Ovary (tissue), 9 donors: ENCODE results near the gene TMEM151B. TPM values are rescaled to one million over a fixed set of nuclear protein-coding genes. Genes with fewer than 3 reads are reported as not detected.

Experiments used
- DNase-seq, 5 donors: peaks; one replicate each; pipeline ENCODE4 v3.0.0-alpha.2; 2019 to 2020
- H3K27ac ChIP-seq, 2 donors: fragments of 200-600 bp; one replicate each; pipeline versions ENCODE4 v1.5.1 to v1.8.0; 2019 to 2022
- H3K27me3 ChIP-seq: fragments of 200-600 bp; one replicate; pipeline ENCODE4 v1.8.0; 2022
- H3K36me3 ChIP-seq: fragments of 200-600 bp; sonication (generic); one replicate; pipeline ENCODE4 v1.5.1; 2019
- H3K4me1 ChIP-seq: one replicate; pipeline ENCODE4 v1.8.1; 2013; ENCODE audit warnings: mild to moderate bottlenecking, moderate library complexity; ENCODE audit not compliant: insufficient read depth
- H3K4me3 ChIP-seq: fragments of 200-600 bp; sonication (generic); one replicate; pipeline ENCODE4 v1.5.1; 2017
- H3K9me3 ChIP-seq, 2 donors: fragments of 200-600 bp in 1 of 2; sonication (generic) in 1 of 2; one replicate each; pipeline versions ENCODE4 v1.5.1 to v1.8.1; 2013 to 2019; ENCODE audit warnings: mild to moderate bottlenecking in 1 of 2, moderate library complexity in 1 of 2
- CTCF ChIP-seq, 3 donors: fragments of 450-650 bp in 2 of 3; fragments of 200-600 bp in 1 of 3; IDR thresholded peaks; one replicate each; pipeline versions ENCODE4 v1.5.1 to v1.8.0; 2016 to 2022; ENCODE audit warnings: antibody characterized with exemption in 3 of 3, mild to moderate bottlenecking in 1 of 3
- EP300 ChIP-seq: sonication (generic); formaldehyde crosslinking; IDR thresholded peaks from one replicate; pipeline ENCODE4 v1.6.1; 2017; ENCODE audit warnings: antibody characterized with exemption
- POLR2A ChIP-seq: fragments of 450-650 bp; IDR thresholded peaks from one replicate; pipeline ENCODE4 v1.6.1; 2017; ENCODE audit warnings: antibody characterized with exemption, mild to moderate bottlenecking, moderate library complexity
- WGBS, 3 donors: extraction: QIAGEN DNeasy Blood & Tissue Kit in 1 of 3; methylation state at CpG; one replicate each; pipeline versions ENCODE4 v1.1.5 to v1.1.7; 2013 to 2017; 5-methylcytosine and 5-hydroxymethylcytosine counted together
- intact Hi-C, 4 donors: fragments of 100-400 bp; cut with DNase I; formaldehyde crosslinking; loops; one replicate each; pipeline versions ENCODE4 v1.11.0 to v1.15.1; 2022 to 2023
- polyA plus RNA-seq, 2 donors: library from polyadenylated mRNA; stranded (reverse); fragments of 200-250 nt in 1 of 2; fragments of 350-450 nt in 1 of 2; fragmentation: Illumina TruSeq in 1 of 2; extraction: RNeasy Lipid Tissue Mini Kit (QIAGEN cat#74804) in 1 of 2; gene quantifications; one replicate each; pipeline ENCODE4 v1.2.3, GENCODE V29; 2013 to 2014
- total RNA-seq, 7 donors: library from RNA; depleted of rRNA in 2 of 7; stranded (reverse); fragments of >200 nt in 2 of 7; fragmentation: NEBNext Ultra II Directional in 3 of 7; extraction: Animal tissue kit (Norgen Biotek cat#: 25700) in 3 of 7; gene quantifications; one replicate each; pipeline versions ENCODE4 v1.1.0 to v1.2.4, GENCODE V29; 2016 to 2023
- donor health status: DM: no; HTN: no; CAD: no; lungs with moderate emphysema.
- donor health status: DM: no; HTN: no; CAD: no.
- donor health status: Bipolar disorder and iron deficiency.
- donor health status: DM: yes; HTN: yes; CAD: no.
- donor health status: DM: no; HTN: no; CAD: no.
- donor health status: DM: yes; HTN: yes; CAD: no.

The TMEM151B gene
- total and polyA plus RNA-seq, 9 donors, result under 0.01 to 0.12 (median 0.05) TPM; not detected in 4

- Histone ChIP-seq H3K27me3 (no peaks in the 10 kb centered on the region), H3K27ac (no peak overlapping the region), H3K36me3 (no peaks in the 10 kb centered on the region), H3K4me3 (no peak overlapping the region), H3K9me3 (no peaks in the 10 kb centered on the region), H3K4me1 (no peaks in the 10 kb centered on the region)
- WGBS, 3 donors, result 76 to 82% (median 82%) methylated on average over 5 of the region's 5 CpGs
- TF ChIP-seq CTCF (IDR thresholded peaks at IDR 0.05) (no peak), POLR2A (no peak), EP300 (no peak)
- DNase-seq, result no peak
- intact Hi-C loops, result no loop called here
Observed at GRCh38 chr6:44305200-44305725, 35.0 kb downstream of the TMEM151B start.

- no peak for DNase-seq
- intact Hi-C loops, result no loop called here
- TF ChIP-seq POLR2A (no peak), CTCF (IDR thresholded peaks at IDR 0.05) (no peak), EP300 (no peak)
Observed at GRCh38 chr6:44306710-44307109, 36.5 kb downstream of the TMEM151B start.

GRCh38 chr6:44307217-44307616 lies 37.0 kb downstream of the TMEM151B start:
- H3K4me1 ChIP-seq, result peaks cover 2% of the 10 kb centered on the region
- TF ChIP-seq POLR2A, result no peak
- no peak for TF ChIP-seq EP300
- TF ChIP-seq CTCF (IDR thresholded peaks at IDR 0.05), result no peak
- no peak overlapping the region for H3K27ac ChIP-seq
- H3K4me3 ChIP-seq, result no peak overlapping the region
- 86 to 92% (median 90%) methylated on average over 10 of the region's 10 CpGs for WGBS, 3 donors
- intact Hi-C loops, result no loop called here
- H3K27me3 ChIP-seq, result no peaks in the 10 kb centered on the region
- H3K9me3 ChIP-seq, result no peaks in the 10 kb centered on the region
- H3K36me3 ChIP-seq, result no peaks in the 10 kb centered on the region
- no peak for DNase-seq

More at GRCh38 chr6:44306710-44307109, 36.5 kb downstream of the TMEM151B start:
- H3K9me3 ChIP-seq, result no peaks in the 10 kb centered on the region
- no peaks in the 10 kb centered on the region for H3K27me3 ChIP-seq
- no peak overlapping the region for H3K4me3 ChIP-seq
- no peaks in the 10 kb centered on the region for H3K4me1 ChIP-seq
- 84 to 89% (median 87%) methylated on average over 8 of the region's 8 CpGs for WGBS, 3 donors
- H3K36me3 ChIP-seq, result no peaks in the 10 kb centered on the region
- H3K27ac ChIP-seq, result no peak overlapping the region

GRCh38 chr6:44309092-44309491 lies 38.8 kb downstream of the TMEM151B start:
- H3K4me1 ChIP-seq, result peaks cover 5% of the 10 kb centered on the region
- H3K27me3 ChIP-seq, result no peaks in the 10 kb centered on the region
- 80 to 95% (median 84%) methylated on average over 2 of the region's 2 CpGs for WGBS, 3 donors
- H3K4me3 ChIP-seq, result no peak overlapping the region
- no peak for TF ChIP-seq EP300
- no peak for TF ChIP-seq POLR2A
- no peak for TF ChIP-seq CTCF (IDR thresholded peaks at IDR 0.05)
- intact Hi-C loops, result no loop called here
- H3K36me3 ChIP-seq, result no peaks in the 10 kb centered on the region
- no peak for DNase-seq
- no peak overlapping the region for H3K27ac ChIP-seq
- H3K9me3 ChIP-seq, result no peaks in the 10 kb centered on the region
